Astrocyte (in vitro differentiated cells and primary cell): ENCODE data around the gene MACO1. TPM values are rescaled to one million over a fixed set of nuclear protein-coding genes. Genes with fewer than 3 reads are reported as not detected.

ENCODE experiments used
- DNase-seq: peaks from one replicate; pipeline ENCODE4 v3.0.0-alpha.2; 2010; ENCODE audit warnings: low read depth
- FAIRE-seq: peaks from 2 replicates; lab custom pipeline; 2011; peaks lifted over from hg19 to GRCh38; lab: Jason Lieb, UNC
- H2AFZ ChIP-seq: 2 replicates; pipeline ENCODE4 v1.6.0; 2012; ENCODE audit warnings: low read depth, low read length, inconsistent platforms
- H3K27ac ChIP-seq: 2 replicates; pipeline ENCODE4 v1.5.1; 2011; ENCODE audit warnings: low read depth, low read length, inconsistent platforms
- H3K27me3 ChIP-seq: 2 replicates; pipeline ENCODE4 v1.6.0; 2011; ENCODE audit warnings: low read length, inconsistent platforms; ENCODE audit not compliant: insufficient read depth
- H3K36me3 ChIP-seq: 2 replicates; pipeline ENCODE4 v1.5.1; 2011; ENCODE audit warnings: low read length, inconsistent platforms; ENCODE audit not compliant: insufficient read depth
- H3K4me1 ChIP-seq: 2 replicates; pipeline ENCODE4 v1.5.1; 2011; ENCODE audit warnings: low read length, inconsistent platforms; ENCODE audit not compliant: insufficient read depth
- H3K4me2 ChIP-seq: 2 replicates; pipeline ENCODE4 v1.6.0; 2012; ENCODE audit warnings: low read length, inconsistent platforms
- H3K4me3 ChIP-seq: 2 replicates; pipeline ENCODE4 v1.5.1; 2011; ENCODE audit warnings: low read depth, mild to moderate bottlenecking, low read length, inconsistent platforms; ENCODE audit not compliant: insufficient read depth
- H3K79me2 ChIP-seq: 2 replicates; pipeline ENCODE4 v1.6.0; 2012; ENCODE audit warnings: mild to moderate bottlenecking, low read length, inconsistent platforms; ENCODE audit not compliant: insufficient read depth
- H3K9ac ChIP-seq: 2 replicates; pipeline ENCODE4 v1.6.0; 2012; ENCODE audit warnings: mild to moderate bottlenecking, low read length, inconsistent platforms
- H3K9me3 ChIP-seq: 2 replicates; pipeline ENCODE4 v1.5.1; 2012; ENCODE audit warnings: low read depth, mild to moderate bottlenecking, low read length, inconsistent platforms; ENCODE audit not compliant: insufficient read depth
- H4K20me1 ChIP-seq: 2 replicates; pipeline ENCODE4 v1.6.0; 2012; ENCODE audit warnings: low read length, inconsistent platforms; ENCODE audit not compliant: insufficient read depth
- H3K27ac Mint-ChIP-seq: one replicate; pipeline ENCODE4 v1.8.0; 2021; ENCODE audit warnings: mild to moderate bottlenecking, mixed read lengths; ENCODE audit not compliant: unreplicated experiment
- H3K27me3 Mint-ChIP-seq: one replicate; pipeline ENCODE4 v1.8.0; 2021; ENCODE audit warnings: low read depth, mixed read lengths; ENCODE audit not compliant: unreplicated experiment
- H3K36me3 Mint-ChIP-seq: one replicate; pipeline ENCODE4 v1.8.0; 2021; ENCODE audit warnings: low read depth, mixed read lengths; ENCODE audit not compliant: unreplicated experiment
- H3K4me1 Mint-ChIP-seq: one replicate; pipeline ENCODE4 v1.8.0; 2021; ENCODE audit warnings: low read depth, mixed read lengths; ENCODE audit not compliant: unreplicated experiment
- H3K4me3 Mint-ChIP-seq: one replicate; pipeline ENCODE4 v1.8.0; 2021; ENCODE audit warnings: mild to moderate bottlenecking, moderate library complexity, mixed read lengths; ENCODE audit not compliant: unreplicated experiment
- H3K9me3 Mint-ChIP-seq: one replicate; pipeline ENCODE4 v1.8.0; 2021; ENCODE audit warnings: mild to moderate bottlenecking, mixed read lengths; ENCODE audit not compliant: unreplicated experiment
- EZH2 ChIP-seq: IDR thresholded peaks from 2 replicates; pipeline ENCODE4 v1.6.1; 2012; ENCODE audit warnings: mild to moderate bottlenecking, low read length, inconsistent platforms; ENCODE audit not compliant: insufficient read depth
- total RNA-seq: library from RNA; stranded (reverse); gene quantifications from 2 replicates; pipeline ENCODE4 v1.2.1, GENCODE V29; 2021
- TF ChIP-seq, protein P1 (sequence below): IDR thresholded peaks from 2 replicates; pipeline ENCODE4 v1.5.1; 2011; ENCODE audit warnings: low read depth, mild to moderate bottlenecking, inconsistent platforms, low read length, moderate library complexity; ENCODE audit not compliant: insufficient read depth

The MACO1 gene
- total RNA-seq, 1 donor from 2014 or later = 31.8 TPM

GRCh38 chr1:25528881-25529517 is 98.3 kb downstream of the MACO1 start:
- Histone ChIP-seq H3K4me3 (no peak overlapping the region), H3K27me3 (peaks cover 8% of the 10 kb centered on the region), H3K4me2 (no peak overlapping the region), H4K20me1 (no peaks in the 10 kb centered on the region), H3K27ac (no peak overlapping the region), H3K9me3 (peaks cover 7% of the 10 kb centered on the region), H3K9ac (no peak overlapping the region), H3K4me1 (peaks cover 4% of the 10 kb centered on the region), H3K79me2 (no peaks in the 10 kb centered on the region), H2AFZ (no peak overlapping the region), H3K36me3 (no peaks in the 10 kb centered on the region)
- H3K27ac Mint-ChIP-seq = no peak overlapping the region
- DNase-seq (no peak), FAIRE-seq (peak; percentile 73)
- no peak for TF ChIP-seq EZH2
- TF ChIP-seq, protein P1, sequence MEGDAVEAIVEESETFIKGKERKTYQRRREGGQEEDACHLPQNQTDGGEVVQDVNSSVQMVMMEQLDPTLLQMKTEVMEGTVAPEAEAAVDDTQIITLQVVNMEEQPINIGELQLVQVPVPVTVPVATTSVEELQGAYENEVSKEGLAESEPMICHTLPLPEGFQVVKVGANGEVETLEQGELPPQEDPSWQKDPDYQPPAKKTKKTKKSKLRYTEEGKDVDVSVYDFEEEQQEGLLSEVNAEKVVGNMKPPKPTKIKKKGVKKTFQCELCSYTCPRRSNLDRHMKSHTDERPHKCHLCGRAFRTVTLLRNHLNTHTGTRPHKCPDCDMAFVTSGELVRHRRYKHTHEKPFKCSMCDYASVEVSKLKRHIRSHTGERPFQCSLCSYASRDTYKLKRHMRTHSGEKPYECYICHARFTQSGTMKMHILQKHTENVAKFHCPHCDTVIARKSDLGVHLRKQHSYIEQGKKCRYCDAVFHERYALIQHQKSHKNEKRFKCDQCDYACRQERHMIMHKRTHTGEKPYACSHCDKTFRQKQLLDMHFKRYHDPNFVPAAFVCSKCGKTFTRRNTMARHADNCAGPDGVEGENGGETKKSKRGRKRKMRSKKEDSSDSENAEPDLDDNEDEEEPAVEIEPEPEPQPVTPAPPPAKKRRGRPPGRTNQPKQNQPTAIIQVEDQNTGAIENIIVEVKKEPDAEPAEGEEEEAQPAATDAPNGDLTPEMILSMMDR = no peak
- no peak overlapping the region for H3K4me3 Mint-ChIP-seq
- H3K9me3 Mint-ChIP-seq = peaks cover 4% of the 10 kb centered on the region
- no peaks in the 10 kb centered on the region for H3K36me3 Mint-ChIP-seq
- H3K4me1 Mint-ChIP-seq = peaks cover 4% of the 10 kb centered on the region
- H3K27me3 Mint-ChIP-seq = peaks cover 18% of the 10 kb centered on the region

GRCh38 chr1:25529518-25530185 is 99.0 kb downstream of the MACO1 start:
- Mint-ChIP-seq H3K4me1 (peaks cover 4% of the 10 kb centered on the region), H3K27ac (no peak overlapping the region), H3K4me3 (no peak overlapping the region), H3K9me3 (peaks cover 4% of the 10 kb centered on the region), H3K36me3 (no peaks in the 10 kb centered on the region), H3K27me3 (peaks cover 13% of the 10 kb centered on the region)
- DNase-seq = no peak
- TF ChIP-seq EZH2 = no peak
- TF ChIP-seq, protein P1 = no peak
- H3K27ac ChIP-seq = no peak overlapping the region
- no peak overlapping the region for H3K4me3 ChIP-seq
- no peaks in the 10 kb centered on the region for H3K79me2 ChIP-seq
- peaks cover 4% of the 10 kb centered on the region for H3K4me1 ChIP-seq
- H3K36me3 ChIP-seq = no peaks in the 10 kb centered on the region
- FAIRE-seq = no peak
- peaks cover 7% of the 10 kb centered on the region for H3K9me3 ChIP-seq
- no peak overlapping the region for H3K9ac ChIP-seq
- no peaks in the 10 kb centered on the region for H4K20me1 ChIP-seq
- H2AFZ ChIP-seq = no peak overlapping the region
- H3K4me2 ChIP-seq = no peak overlapping the region
- H3K27me3 ChIP-seq = peaks cover 7% of the 10 kb centered on the region
